ENCODE measurements around the gene HRG. TPM values are rescaled to one million over a fixed set of nuclear protein-coding genes. Genes with fewer than 3 reads are reported as not detected.
"Not testable (repeated sequence)": the region's sequence is repeated elsewhere in the genome, so short reads cannot be mapped to it uniquely, and the experiment has no call there.

Gene HRG
- polyA plus RNA-seq, 1 of the 3 experiments (the other 2 are of a cell fraction) = not detected

DNA sequence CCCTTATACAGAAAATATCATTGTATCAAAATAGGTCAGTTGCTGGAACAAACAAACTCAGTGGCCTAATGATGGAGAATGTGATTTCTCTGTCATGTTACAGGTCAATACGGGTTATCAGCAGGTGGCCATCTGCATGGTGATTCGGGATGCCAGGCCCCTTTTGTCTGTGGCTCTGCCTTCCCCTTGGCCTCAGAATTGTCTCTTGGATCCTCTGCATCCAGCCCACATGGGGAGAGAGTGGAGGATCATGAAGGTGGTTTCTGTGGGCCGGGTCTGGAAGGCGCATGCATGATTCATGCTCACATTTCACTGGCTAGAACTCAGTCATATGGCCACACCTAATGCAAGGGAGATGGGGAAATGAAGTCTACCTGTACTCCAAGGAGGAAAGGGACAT lies 44.9 kb downstream of the HRG start:
- H3K27me3 ChIP-seq (ENCODE audit: insufficient read depth); H4K20me1 ChIP-seq (ENCODE audit: insufficient read depth); H3K9ac ChIP-seq; POLR2A ChIA-PET; H3K36me3 ChIP-seq (replicated peaks in 1 of 2; ENCODE audit: control insufficient read depth in 1 of 2, insufficient read depth in 2 of 2, low read length in 1 of 2); DNase-seq; H3K9me3 ChIP-seq; H3K4me3 ChIP-seq (ENCODE audit: low read depth in 2 of 2, low read length in 1 of 2); H3K9me2 ChIP-seq; CTCF ChIA-PET; H3K27ac ChIP-seq (ENCODE audit: low read depth in 2 of 2, low read length in 1 of 2); H3K4me1 ChIP-seq (ENCODE audit: control insufficient read depth in 1 of 2, insufficient read depth in 2 of 2, low read depth in 1 of 2, low read length in 1 of 2); H3F3A ChIP-seq (replicated peaks; ENCODE audit: insufficient read depth); H3K79me2 ChIP-seq (ENCODE audit: insufficient read depth); H3K4me2 ChIP-seq; H2AFZ ChIP-seq (ENCODE audit: low read depth): not testable (repeated sequence)
- WGBS (ENCODE audit: low lambda C conversion rate) = 53% methylated on average over 4 of the region's 4 CpGs

DNA sequence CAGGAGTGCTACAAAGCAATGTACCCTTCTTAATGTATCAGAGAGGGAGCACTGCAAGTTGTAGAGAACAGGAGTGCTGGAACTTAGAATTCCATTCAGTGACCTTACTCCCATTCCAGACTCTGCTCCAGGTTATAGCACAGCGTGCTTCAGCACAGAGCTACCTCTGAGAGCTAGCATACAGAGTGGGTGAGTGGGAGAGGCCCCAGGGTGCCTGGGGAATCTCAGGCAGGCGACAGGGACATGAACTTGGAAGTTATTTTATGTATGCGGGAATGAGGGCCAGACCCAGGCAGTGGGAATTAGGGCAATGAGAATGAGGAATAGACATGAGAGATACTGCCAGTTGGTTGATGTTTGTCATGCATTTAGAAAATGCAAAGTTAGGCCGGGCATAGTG lies 47.7 kb downstream of the HRG start:
- ChIA-PET POLR2A (no interaction called here), CTCF (no interaction called here)
- Histone ChIP-seq H3K4me2 (no peak overlapping the region), H3K27ac (ENCODE audit: low read depth in 2 of 2, low read length in 1 of 2) (no peak overlapping the region), H4K20me1 (ENCODE audit: insufficient read depth) (no peaks in the 10 kb centered on the region), H3K4me1 (ENCODE audit: control insufficient read depth in 1 of 2, insufficient read depth in 2 of 2, low read depth in 1 of 2, low read length in 1 of 2) (no peaks in the 10 kb centered on the region), H3K9me2 (no peaks in the 10 kb centered on the region), H2AFZ (ENCODE audit: low read depth) (no peak overlapping the region), H3K9me3 (no peaks in the 10 kb centered on the region), H3F3A (replicated peaks; ENCODE audit: insufficient read depth) (no peaks in the 10 kb centered on the region), H3K9ac (no peak overlapping the region), H3K27me3 (ENCODE audit: insufficient read depth) (no peaks in the 10 kb centered on the region; the same call in 1 of the 2 replicates), H3K79me2 (ENCODE audit: insufficient read depth) (no peaks in the 10 kb centered on the region), H3K36me3 (replicated peaks in 1 of 2; ENCODE audit: control insufficient read depth in 1 of 2, insufficient read depth in 2 of 2, low read length in 1 of 2) (no peaks in the 10 kb centered on the region), H3K4me3 (ENCODE audit: low read depth in 2 of 2, low read length in 1 of 2) (no peak overlapping the region)
- TF ChIP-seq ELF1 (IDR thresholded peaks at IDR 0.05) (no peak), SMC3 (IDR thresholded peaks at IDR 0.05; ENCODE audit: low read depth, low read length) (no peak), FOXJ3 (CRISPR knock-in tag; IDR thresholded peaks at IDR 0.05) (no peak), EP300 (IDR thresholded peaks at IDR 0.05; ENCODE audit: borderline replicate concordance in 1 of 2, low read depth in 1 of 2, low read length in 1 of 2) (no peak), TEAD4 (IDR thresholded peaks at IDR 0.05; ENCODE audit: borderline replicate concordance, insufficient read depth) (no peak), TAF1 (IDR thresholded peaks at IDR 0.05; ENCODE audit: borderline replicate concordance, low read depth, low read length) (no peak), GABPA (IDR thresholded peaks at IDR 0.05; ENCODE audit: low read depth) (no peak), YY1 (IDR thresholded peaks at IDR 0.05; ENCODE audit: low read depth) (no peak), CHD2 (IDR thresholded peaks at IDR 0.05; ENCODE audit: low read length, partially characterized antibody) (no peak), FOXM1 (IDR thresholded peaks at IDR 0.05; ENCODE audit: low read depth) (no peak), NFIC (IDR thresholded peaks at IDR 0.05; ENCODE audit: borderline replicate concordance) (no peak)
- DNase-seq = no peak
- WGBS (ENCODE audit: low lambda C conversion rate) = 33% methylated on average over 4 of the region's 4 CpGs

DNA sequence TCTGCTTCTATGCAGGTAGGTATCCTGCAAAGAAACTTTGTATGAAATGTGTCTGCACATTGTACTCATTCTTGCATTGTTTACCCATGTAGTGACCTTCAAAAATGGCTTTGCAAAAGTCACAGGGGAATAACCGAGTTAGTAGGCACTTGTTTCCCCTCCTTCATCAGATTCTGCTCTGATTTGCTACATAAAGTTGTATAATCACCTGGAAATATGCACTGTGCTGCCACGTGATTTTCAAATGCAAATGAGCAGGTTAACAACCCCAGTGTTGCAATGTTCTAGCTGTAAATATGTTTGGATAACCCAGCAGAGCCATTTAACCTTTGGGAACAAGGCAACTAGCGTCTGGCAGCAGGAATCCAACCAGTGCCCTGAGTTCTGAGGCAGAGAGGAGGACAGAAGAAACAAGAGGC lies 51.2 kb downstream of the HRG start, which contains the start of gene KNG1:
TSS of gene KNG1 (plus strand) at position 321 of the 419 bp plus-strand sequence. CDS start 184 bp downstream, outside the sequence.
- H3K4me1 ChIP-seq (ENCODE audit: control insufficient read depth in 1 of 2, insufficient read depth in 2 of 2, low read depth in 1 of 2, low read length in 1 of 2) = no peaks in the 10 kb centered on the region; a peak in 1 of 4 replicates
- DNase-seq = no peak
- H3K4me3 ChIP-seq (ENCODE audit: low read depth in 2 of 2, low read length in 1 of 2) = no peak within 1 kb of the TSS
- H3K27ac ChIP-seq (ENCODE audit: low read depth in 2 of 2, low read length in 1 of 2) = no peak within 1 kb of the TSS
- no peaks in the 10 kb centered on the region for H3K36me3 ChIP-seq (replicated peaks in 1 of 2; ENCODE audit: control insufficient read depth in 1 of 2, insufficient read depth in 2 of 2, low read length in 1 of 2)
- no peak within 1 kb of the TSS for H3K4me2 ChIP-seq
- POLR2A ChIA-PET = no interaction called here
- CTCF ChIA-PET = no interaction called here
- H3K9me2 ChIP-seq = no peaks in the 10 kb centered on the region
- H3K79me2 ChIP-seq (ENCODE audit: insufficient read depth) = no peaks in the 10 kb centered on the region
- no peak within 1 kb of the TSS for H3K9ac ChIP-seq
- no peaks in the 10 kb centered on the region for H3K9me3 ChIP-seq
- H4K20me1 ChIP-seq (ENCODE audit: insufficient read depth) = no peaks in the 10 kb centered on the region
- 24% methylated on average over 3 of the region's 3 CpGs for WGBS (ENCODE audit: low lambda C conversion rate)
- H3F3A ChIP-seq (replicated peaks; ENCODE audit: insufficient read depth) = no peaks in the 10 kb centered on the region
- no peak within 1 kb of the TSS for H2AFZ ChIP-seq (ENCODE audit: low read depth)
- H3K27me3 ChIP-seq (ENCODE audit: insufficient read depth) = no peaks in the 10 kb centered on the region; the same call in 1 of the 2 replicates
- TF ChIP-seq SMC3 (IDR thresholded peaks at IDR 0.05; ENCODE audit: low read depth, low read length) (no peak), SIN3A (IDR thresholded peaks at IDR 0.05; ENCODE audit: borderline replicate concordance, low read depth, low read length) (no peak), MXI1 (IDR thresholded peaks at IDR 0.05; ENCODE audit: low read depth, low read length) (no peak), TAF1 (IDR thresholded peaks at IDR 0.05; ENCODE audit: borderline replicate concordance, low read depth, low read length) (no peak), FOXJ3 (CRISPR knock-in tag; IDR thresholded peaks at IDR 0.05) (no peak), FOSL2 (IDR thresholded peaks at IDR 0.05; ENCODE audit: borderline replicate concordance, low read depth) (no peak), RXRA (IDR thresholded peaks at IDR 0.05; ENCODE audit: borderline replicate concordance, low read depth) (no peak), NFIC (IDR thresholded peaks at IDR 0.05; ENCODE audit: borderline replicate concordance) (no peak), RAD21 (IDR thresholded peaks at IDR 0.05; ENCODE audit: low read length) (no peak), FOXM1 (IDR thresholded peaks at IDR 0.05; ENCODE audit: low read depth) (no peak), RCOR1 (IDR thresholded peaks at IDR 0.05; ENCODE audit: low read length) (no peak), JUND (IDR thresholded peaks at IDR 0.05) (no peak), MEF2A (IDR thresholded peaks at IDR 0.05; ENCODE audit: borderline replicate concordance, low read depth) (no peak), TCF12 (IDR thresholded peaks at IDR 0.05) (no peak), RFX5 (IDR thresholded peaks at IDR 0.05; ENCODE audit: low read length) (no peak)
- TF ChIP-seq, protein P1, sequence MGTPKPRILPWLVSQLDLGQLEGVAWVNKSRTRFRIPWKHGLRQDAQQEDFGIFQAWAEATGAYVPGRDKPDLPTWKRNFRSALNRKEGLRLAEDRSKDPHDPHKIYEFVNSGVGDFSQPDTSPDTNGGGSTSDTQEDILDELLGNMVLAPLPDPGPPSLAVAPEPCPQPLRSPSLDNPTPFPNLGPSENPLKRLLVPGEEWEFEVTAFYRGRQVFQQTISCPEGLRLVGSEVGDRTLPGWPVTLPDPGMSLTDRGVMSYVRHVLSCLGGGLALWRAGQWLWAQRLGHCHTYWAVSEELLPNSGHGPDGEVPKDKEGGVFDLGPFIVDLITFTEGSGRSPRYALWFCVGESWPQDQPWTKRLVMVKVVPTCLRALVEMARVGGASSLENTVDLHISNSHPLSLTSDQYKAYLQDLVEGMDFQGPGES (IDR thresholded peaks at IDR 0.05; ENCODE audit: low read depth, low read length) = no peak
- TF ChIP-seq, protein P2, sequence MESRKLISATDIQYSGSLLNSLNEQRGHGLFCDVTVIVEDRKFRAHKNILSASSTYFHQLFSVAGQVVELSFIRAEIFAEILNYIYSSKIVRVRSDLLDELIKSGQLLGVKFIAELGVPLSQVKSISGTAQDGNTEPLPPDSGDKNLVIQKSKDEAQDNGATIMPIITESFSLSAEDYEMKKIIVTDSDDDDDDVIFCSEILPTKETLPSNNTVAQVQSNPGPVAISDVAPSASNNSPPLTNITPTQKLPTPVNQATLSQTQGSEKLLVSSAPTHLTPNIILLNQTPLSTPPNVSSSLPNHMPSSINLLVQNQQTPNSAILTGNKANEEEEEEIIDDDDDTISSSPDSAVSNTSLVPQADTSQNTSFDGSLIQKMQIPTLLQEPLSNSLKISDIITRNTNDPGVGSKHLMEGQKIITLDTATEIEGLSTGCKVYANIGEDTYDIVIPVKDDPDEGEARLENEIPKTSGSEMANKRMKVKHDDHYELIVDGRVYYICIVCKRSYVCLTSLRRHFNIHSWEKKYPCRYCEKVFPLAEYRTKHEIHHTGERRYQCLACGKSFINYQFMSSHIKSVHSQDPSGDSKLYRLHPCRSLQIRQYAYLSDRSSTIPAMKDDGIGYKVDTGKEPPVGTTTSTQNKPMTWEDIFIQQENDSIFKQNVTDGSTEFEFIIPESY (IDR thresholded peaks at IDR 0.05; ENCODE audit: borderline replicate concordance, low read depth) = no peak

Measured in SK-N-SH (cell line).